Liver (tissue), 9 donors: ENCODE results near the gene TGM6. TPM values are rescaled to one million over a fixed set of nuclear protein-coding genes. Genes with fewer than 3 reads are reported as not detected.
A peak's percentile ranks its signal among the peaks of the same experiment; 100 is the strongest.
"Not testable (repeated sequence)": the region's sequence is repeated elsewhere in the genome, so short reads cannot be mapped to it uniquely, and the experiment has no call there.

Experiments used
- DNase-seq: peaks from one replicate; pipeline ENCODE4 v3.0.0-alpha.2; 2017; ENCODE audit warnings: low spot score
- H3K27ac ChIP-seq, 2 donors: one replicate each; pipeline ENCODE4 v1.7.0; 2013; ENCODE audit warnings: inconsistent platforms in 2 of 2, low read length in 2 of 2, control low read depth in 1 of 2, low read depth in 1 of 2, mild to moderate bottlenecking in 1 of 2
- H3K27me3 ChIP-seq, 4 donors: one replicate each; pipeline versions ENCODE4 v1.6.1 to v1.7.0; 2013; ENCODE audit warnings: low read length in 3 of 4, inconsistent platforms in 1 of 4, mild to moderate bottlenecking in 1 of 4, moderate library complexity in 1 of 4; ENCODE audit not compliant: control insufficient read depth in 4 of 4, insufficient read depth in 4 of 4
- H3K36me3 ChIP-seq, 4 donors: one replicate each; pipeline versions ENCODE4 v1.6.1 to v1.7.0; 2013; ENCODE audit warnings: low read length in 3 of 4, mild to moderate bottlenecking in 3 of 4, low read depth in 1 of 4, moderate library complexity in 1 of 4; ENCODE audit not compliant: control insufficient read depth in 4 of 4, insufficient read depth in 3 of 4
- H3K4me1 ChIP-seq, 4 donors: one replicate each; pipeline versions ENCODE4 v1.6.1 to v1.7.0; 2013; ENCODE audit warnings: low read length in 3 of 4, mild to moderate bottlenecking in 3 of 4, moderate library complexity in 1 of 4; ENCODE audit not compliant: control insufficient read depth in 4 of 4, insufficient read depth in 4 of 4
- H3K4me3 ChIP-seq, 3 donors: one replicate each; pipeline versions ENCODE4 v1.6.1 to v1.7.0; 2013; ENCODE audit warnings: low read length in 3 of 3, control low read depth in 1 of 3, low read depth in 1 of 3, mild to moderate bottlenecking in 1 of 3
- H3K9ac ChIP-seq, 2 donors: one replicate each; pipeline ENCODE4 v1.7.0; 2013; ENCODE audit warnings: low read length in 2 of 2, mild to moderate bottlenecking in 2 of 2, moderate library complexity in 2 of 2, control low read depth in 1 of 2, low read depth in 1 of 2
- H3K9me3 ChIP-seq, 4 donors: one replicate each; pipeline versions ENCODE4 v1.6.1 to v1.7.0; 2013; ENCODE audit warnings: low read length in 3 of 4; ENCODE audit not compliant: control insufficient read depth in 4 of 4
- EGR1 ChIP-seq, 2 donors: IDR thresholded peaks; 2 replicates each; pipeline ENCODE4 v1.6.1; 2016 to 2018; ENCODE audit warnings: antibody characterized with exemption in 2 of 2, low read depth in 2 of 2
- FOXA2 ChIP-seq: IDR thresholded peaks from 2 replicates; pipeline ENCODE4 v1.6.1; 2016; ENCODE audit warnings: antibody characterized with exemption
- HNF4G ChIP-seq: IDR thresholded peaks from 2 replicates; pipeline ENCODE4 v1.6.1; 2016; ENCODE audit warnings: antibody characterized with exemption
- NR2F2 ChIP-seq: IDR thresholded peaks from 2 replicates; pipeline ENCODE4 v1.6.1; 2016; ENCODE audit warnings: antibody characterized with exemption
- RAD21 ChIP-seq, 2 donors: IDR thresholded peaks; 2 replicates each; pipeline ENCODE4 v1.6.1; 2016; ENCODE audit warnings: antibody characterized with exemption in 2 of 2, mild to moderate bottlenecking in 2 of 2
- RXRA ChIP-seq, 2 donors: IDR thresholded peaks; 2 replicates each; pipeline ENCODE4 v1.6.1; 2017 to 2018; ENCODE audit warnings: antibody characterized with exemption in 2 of 2, mild to moderate bottlenecking in 1 of 2
- SP1 ChIP-seq: IDR thresholded peaks from 2 replicates; pipeline ENCODE4 v1.6.1; 2018; ENCODE audit warnings: antibody characterized with exemption, mild to moderate bottlenecking
- WGBS: extraction: QIAGEN DNeasy Blood & Tissue Kit; methylation state at CpG from one replicate; pipeline ENCODE4 v1.1.7; 2013; 5-methylcytosine and 5-hydroxymethylcytosine counted together
- polyA plus RNA-seq, 2 donors: library from polyadenylated mRNA; stranded (reverse) in 1 of 2; unstranded in 1 of 2; fragments of 200-250 nt in 1 of 2; fragments of >200 nt in 1 of 2; fragmentation: Nextera tagmentation in 1 of 2; extraction: Ambion mirVana in 1 of 2; gene quantifications; one replicate each; pipeline versions ENCODE4 v1.2.1 to v1.2.3, GENCODE V29; 2013 to 2015
- total RNA-seq, 2 donors: library from RNA; depleted of rRNA; stranded (reverse); fragments of >200 nt; gene quantifications; one replicate each; pipeline ENCODE4 v1.2.3, GENCODE V29; 2014
- TF ChIP-seq, protein P1 (sequence below): fragments of 150-350 bp; IDR thresholded peaks from 2 replicates; pipeline ENCODE4 v1.5.1; 2017; ENCODE audit warnings: improper control_type of control experiment, low read depth, low read length; ENCODE audit not compliant: missing input control
- TF ChIP-seq, protein P2 (sequence below): IDR thresholded peaks from 2 replicates; pipeline ENCODE4 v1.6.1; 2016; ENCODE audit warnings: antibody characterized with exemption
- TF ChIP-seq, protein P3 (sequence below): IDR thresholded peaks from 2 replicates; pipeline ENCODE4 v1.6.1; 2016; ENCODE audit warnings: antibody characterized with exemption
- donor health status: healthy.
- donor health status: healthy.
- donor health status: healthy.
- donor health status: healthy.
- donor health status: healthy.

Gene TGM6
- total and polyA plus RNA-seq, 4 donors: not detected

DNA sequence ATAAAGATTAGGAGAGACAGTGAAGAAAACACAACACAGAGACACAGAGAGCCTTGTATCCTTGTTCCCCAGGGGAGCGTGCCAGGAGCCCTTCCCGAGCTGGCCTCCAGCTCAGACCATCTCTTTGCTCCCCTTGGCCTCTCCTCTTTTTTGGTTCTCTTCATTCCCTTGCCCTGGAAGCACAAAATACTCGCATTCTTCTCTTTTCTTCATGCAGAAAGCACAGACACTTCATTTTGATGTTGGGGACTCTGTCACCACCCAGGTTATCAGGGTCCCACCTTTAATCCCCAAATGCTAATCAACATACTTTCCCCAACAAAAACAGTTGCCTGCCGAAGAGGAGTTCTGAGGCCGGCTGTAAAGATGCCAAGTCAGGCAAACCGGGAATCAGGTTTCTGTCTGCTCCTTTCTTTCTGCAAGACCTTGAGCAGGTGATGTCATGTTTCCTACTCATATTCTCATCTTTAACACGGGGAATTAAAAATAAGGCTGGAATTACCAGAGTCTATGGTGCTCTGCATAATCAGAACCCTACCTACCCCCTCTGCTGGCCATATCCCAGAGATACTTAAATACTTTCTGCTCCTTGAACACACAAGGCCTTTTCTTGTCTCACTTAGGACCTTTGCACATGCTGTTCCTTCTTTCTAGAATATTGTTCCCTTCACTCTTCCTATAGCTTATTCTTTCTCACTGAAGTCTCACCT, 21.7 kb downstream of the TGM6 start:
- Histone ChIP-seq H3K4me3 (no peak overlapping the region), H3K9me3 (peaks cover 0 to 11% (median 4%) of the 10 kb centered on the region in 4 donors), H3K27me3 (no peaks in the 10 kb centered on the region), H3K27ac (no peak overlapping the region), H3K4me1 (no peaks in the 10 kb centered on the region), H3K9ac (no peak overlapping the region), H3K36me3 (no peaks in the 10 kb centered on the region)
- peak; percentile 56 to 64 for TF ChIP-seq RAD21 (IDR thresholded peaks at IDR 0.05)
- no peak for TF ChIP-seq HNF4G
- no peak for TF ChIP-seq NR2F2
- TF ChIP-seq FOXA2: no peak
- TF ChIP-seq, protein P1, sequence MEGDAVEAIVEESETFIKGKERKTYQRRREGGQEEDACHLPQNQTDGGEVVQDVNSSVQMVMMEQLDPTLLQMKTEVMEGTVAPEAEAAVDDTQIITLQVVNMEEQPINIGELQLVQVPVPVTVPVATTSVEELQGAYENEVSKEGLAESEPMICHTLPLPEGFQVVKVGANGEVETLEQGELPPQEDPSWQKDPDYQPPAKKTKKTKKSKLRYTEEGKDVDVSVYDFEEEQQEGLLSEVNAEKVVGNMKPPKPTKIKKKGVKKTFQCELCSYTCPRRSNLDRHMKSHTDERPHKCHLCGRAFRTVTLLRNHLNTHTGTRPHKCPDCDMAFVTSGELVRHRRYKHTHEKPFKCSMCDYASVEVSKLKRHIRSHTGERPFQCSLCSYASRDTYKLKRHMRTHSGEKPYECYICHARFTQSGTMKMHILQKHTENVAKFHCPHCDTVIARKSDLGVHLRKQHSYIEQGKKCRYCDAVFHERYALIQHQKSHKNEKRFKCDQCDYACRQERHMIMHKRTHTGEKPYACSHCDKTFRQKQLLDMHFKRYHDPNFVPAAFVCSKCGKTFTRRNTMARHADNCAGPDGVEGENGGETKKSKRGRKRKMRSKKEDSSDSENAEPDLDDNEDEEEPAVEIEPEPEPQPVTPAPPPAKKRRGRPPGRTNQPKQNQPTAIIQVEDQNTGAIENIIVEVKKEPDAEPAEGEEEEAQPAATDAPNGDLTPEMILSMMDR: peak; percentile 27
- 69% methylated on average over 7 of the region's 7 CpGs for WGBS
- DNase-seq: no peak

DNA sequence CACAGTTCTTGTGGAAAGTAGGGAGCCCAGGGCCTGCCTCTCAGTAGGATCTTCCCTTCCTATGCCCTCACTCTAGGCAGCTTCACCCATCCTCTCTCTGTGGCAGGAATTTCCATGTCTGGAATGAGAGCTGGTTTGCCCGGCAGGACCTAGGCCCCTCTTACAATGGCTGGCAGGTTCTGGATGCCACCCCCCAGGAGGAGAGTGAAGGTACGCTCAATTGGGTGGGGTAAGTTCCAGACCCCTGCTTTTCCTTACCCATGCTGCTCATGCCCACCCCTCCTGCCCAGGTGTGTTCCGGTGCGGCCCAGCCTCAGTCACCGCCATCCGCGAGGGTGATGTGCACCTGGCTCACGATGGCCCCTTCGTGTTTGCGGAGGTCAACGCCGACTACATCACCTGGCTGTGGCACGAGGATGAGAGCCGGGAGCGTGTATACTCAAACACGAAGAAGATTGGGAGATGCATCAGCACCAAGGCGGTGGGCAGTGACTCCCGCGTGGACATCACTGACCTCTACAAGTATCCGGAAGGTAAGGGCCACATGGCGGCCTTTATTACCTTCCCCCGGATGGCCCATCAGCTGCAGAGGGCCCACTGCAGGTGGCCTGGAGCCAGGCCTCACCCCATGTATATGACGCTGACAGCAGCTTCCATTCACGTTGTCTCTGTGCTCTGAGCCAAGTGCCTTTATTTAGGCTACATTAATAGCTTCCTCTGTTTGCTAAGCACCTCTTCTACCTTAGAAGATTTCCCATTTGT, 22.8 kb downstream of the TGM6 start:
- Histone ChIP-seq H3K9ac (no peak overlapping the region), H3K27ac (no peak overlapping the region), H3K4me1 (no peaks in the 10 kb centered on the region), H3K4me3 (no peak overlapping the region), H3K36me3 (no peaks in the 10 kb centered on the region), H3K9me3 (peaks cover 0 to 11% (median 3%) of the 10 kb centered on the region in 4 donors), H3K27me3 (no peaks in the 10 kb centered on the region)
- TF ChIP-seq, protein P2, sequence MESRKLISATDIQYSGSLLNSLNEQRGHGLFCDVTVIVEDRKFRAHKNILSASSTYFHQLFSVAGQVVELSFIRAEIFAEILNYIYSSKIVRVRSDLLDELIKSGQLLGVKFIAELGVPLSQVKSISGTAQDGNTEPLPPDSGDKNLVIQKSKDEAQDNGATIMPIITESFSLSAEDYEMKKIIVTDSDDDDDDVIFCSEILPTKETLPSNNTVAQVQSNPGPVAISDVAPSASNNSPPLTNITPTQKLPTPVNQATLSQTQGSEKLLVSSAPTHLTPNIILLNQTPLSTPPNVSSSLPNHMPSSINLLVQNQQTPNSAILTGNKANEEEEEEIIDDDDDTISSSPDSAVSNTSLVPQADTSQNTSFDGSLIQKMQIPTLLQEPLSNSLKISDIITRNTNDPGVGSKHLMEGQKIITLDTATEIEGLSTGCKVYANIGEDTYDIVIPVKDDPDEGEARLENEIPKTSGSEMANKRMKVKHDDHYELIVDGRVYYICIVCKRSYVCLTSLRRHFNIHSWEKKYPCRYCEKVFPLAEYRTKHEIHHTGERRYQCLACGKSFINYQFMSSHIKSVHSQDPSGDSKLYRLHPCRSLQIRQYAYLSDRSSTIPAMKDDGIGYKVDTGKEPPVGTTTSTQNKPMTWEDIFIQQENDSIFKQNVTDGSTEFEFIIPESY: no peak
- TF ChIP-seq RAD21 (IDR thresholded peaks at IDR 0.05) (no peak), HNF4G (no peak), NR2F2 (no peak)
- WGBS: 94% methylated on average over 24 of the region's 24 CpGs
- DNase-seq: no peak

DNA sequence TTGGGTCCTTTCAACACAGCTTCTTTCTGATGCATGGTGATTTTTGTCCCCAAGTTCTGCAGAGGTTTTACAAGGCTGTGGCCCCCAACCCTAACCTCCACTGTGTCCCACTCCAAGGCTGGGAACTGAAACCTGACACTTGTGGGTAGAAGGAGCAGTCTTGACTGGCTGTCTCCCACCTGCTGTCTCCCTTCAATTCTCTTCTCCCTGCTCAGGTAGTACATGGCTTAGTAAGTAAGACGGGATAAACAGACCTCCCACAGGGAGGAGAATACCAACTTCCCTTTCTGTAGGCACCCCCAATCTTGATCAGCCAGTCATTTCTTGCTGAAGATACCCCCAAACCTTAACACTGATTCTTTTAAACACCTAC, 25.0 kb downstream of the TGM6 start:
- Histone ChIP-seq H3K27me3 (no peaks in the 10 kb centered on the region), H3K4me1 (no peaks in the 10 kb centered on the region), H3K4me3 (no peak overlapping the region), H3K9ac (no peak overlapping the region), H3K36me3 (no peaks in the 10 kb centered on the region), H3K27ac (no peak overlapping the region), H3K9me3 (peaks cover 0 to 11% (median 3%) of the 10 kb centered on the region in 4 donors)
- no peak for DNase-seq
- TF ChIP-seq, protein P3, sequence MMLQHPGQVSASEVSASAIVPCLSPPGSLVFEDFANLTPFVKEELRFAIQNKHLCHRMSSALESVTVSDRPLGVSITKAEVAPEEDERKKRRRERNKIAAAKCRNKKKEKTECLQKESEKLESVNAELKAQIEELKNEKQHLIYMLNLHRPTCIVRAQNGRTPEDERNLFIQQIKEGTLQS: no peak
- TF ChIP-seq, protein P1: no peak
- TF ChIP-seq SP1 (no peak), RXRA (IDR thresholded peaks at IDR 0.05) (no peak), EGR1 (IDR thresholded peaks at IDR 0.05; ENCODE audit: low read depth in 2 of 2) (no peak), HNF4G (no peak)
- 89% methylated on average over 1 of the region's 1 CpG for WGBS

DNA sequence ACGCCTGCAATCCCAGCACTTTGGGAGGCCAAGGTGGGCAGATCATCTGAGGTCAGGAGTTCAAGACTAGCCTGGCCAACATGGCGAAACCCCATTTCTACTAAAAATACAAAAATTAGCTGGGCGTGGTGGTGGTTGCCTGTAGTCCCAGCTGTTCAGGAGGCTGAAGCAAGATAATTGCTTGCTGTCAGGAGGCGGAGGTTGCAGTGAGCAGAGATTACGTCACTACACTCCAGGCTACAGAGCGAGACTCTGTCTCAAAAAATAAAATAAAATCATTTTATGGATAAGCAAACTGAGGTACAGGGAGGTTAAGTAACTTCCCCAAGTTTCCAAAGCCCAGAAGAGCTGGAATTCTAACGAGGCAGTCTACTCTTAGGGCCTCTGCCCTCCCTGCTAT, 26.7 kb downstream of the TGM6 start:
- not testable (repeated sequence) for H3K4me3 ChIP-seq, DNase-seq, H3K4me1 ChIP-seq, H3K27me3 ChIP-seq, H3K36me3 ChIP-seq, H3K9ac ChIP-seq, H3K27ac ChIP-seq
- peaks cover 0 to 11% (median 3%) of the 10 kb centered on the region in 4 donors for H3K9me3 ChIP-seq
- 87% methylated on average over 7 of the region's 7 CpGs for WGBS
